ENCODE data around the gene GALNT9. TPM values are rescaled to one million over a fixed set of nuclear protein-coding genes. Genes with fewer than 3 reads are reported as not detected.
"Not testable (repeated sequence)": the region's sequence is repeated elsewhere in the genome, so short reads cannot be mapped to it uniquely, and the experiment has no call there.

GALNT9 gene
- total RNA-seq, 1 experiment from 2014 or later = not detected

DNA sequence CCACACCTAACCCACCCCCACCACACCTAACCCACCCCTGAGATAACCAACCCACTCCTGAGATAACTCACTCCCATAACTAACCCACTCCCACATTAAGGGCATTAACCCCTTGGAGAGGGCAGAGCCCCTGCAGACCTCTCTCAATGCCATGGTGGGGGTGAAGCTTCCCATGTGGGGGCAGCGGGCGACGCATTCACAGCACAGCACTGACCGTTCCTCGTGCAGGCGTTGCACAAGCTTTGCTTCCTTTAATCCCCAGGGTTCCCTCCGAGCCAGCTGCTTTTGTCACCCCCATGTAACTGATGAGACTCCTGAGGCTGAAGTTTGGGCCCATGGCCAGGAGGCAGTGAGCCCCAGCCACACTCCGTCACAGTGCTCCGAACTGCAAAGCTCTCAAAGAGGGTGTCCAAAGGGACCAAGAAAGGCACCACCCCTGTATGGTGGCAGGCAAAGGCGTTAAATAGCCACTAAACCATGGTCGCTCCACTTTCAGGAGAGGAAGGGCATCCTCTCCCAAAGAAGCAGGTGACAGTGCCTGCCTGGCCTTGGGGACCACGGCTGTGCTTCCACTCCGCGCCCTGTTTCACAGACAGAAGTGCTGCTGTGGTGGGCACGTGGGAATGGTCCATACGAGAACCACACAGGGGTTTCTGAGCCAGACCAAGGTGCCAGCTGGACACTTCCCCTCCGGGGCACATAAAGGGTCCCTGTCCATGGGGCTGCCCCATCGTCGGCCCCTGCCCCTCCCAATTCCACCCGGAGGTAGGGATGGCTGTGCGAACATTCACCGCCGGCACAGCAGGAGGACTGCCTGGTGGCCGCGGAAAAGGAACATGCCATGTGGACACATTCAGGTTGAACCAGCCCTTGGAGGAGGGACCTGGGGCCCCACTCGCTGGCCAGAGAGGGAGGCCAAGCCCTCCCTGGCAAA, 28.3 kb downstream of the GALNT9 start:
- no peak for DNase-seq (ENCODE audit: extremely low read depth, low read depth)

DNA sequence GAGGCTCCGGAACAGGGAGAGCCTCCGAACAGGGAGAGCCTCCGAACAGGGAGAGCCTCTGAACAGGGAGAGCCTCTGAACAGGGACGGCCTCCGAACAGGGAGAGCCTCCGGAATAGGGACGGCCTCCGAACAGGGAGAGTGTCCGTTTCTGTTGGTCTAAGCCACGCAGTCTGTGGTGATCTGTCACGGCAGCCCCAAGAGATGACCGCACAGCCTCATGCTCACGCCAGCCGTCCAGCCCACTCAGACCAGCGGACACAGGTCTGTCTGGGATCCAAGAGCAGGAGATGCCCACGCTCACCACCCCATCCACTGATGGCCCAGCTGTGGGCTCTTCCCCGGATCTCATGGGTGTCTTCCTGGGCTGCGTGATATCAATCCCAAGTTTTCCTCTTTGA, 33.3 kb downstream of the GALNT9 start:
- no peak for DNase-seq (ENCODE audit: extremely low read depth, low read depth)

DNA sequence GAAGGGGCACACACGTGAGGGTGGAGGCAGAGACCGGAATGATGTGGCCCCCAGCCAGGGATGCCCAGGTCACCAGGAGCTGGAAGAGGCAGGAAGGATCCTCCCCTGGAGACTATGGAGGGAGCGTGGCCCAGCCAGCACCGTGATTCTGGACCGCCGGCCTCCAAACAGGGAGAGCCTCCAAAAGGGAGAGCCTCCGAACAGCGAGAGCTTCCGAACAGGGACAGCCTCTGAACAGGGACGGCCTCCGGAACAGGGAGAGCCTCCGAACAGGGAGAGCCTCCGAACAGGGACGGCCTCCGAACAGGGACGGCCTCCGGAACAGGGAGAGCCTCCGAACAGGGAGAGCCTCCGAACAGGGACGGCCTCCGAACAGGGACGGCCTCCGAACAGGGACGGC, 33.8 kb downstream of the GALNT9 start:
- not testable (repeated sequence) for DNase-seq (ENCODE audit: extremely low read depth, low read depth)

DNA sequence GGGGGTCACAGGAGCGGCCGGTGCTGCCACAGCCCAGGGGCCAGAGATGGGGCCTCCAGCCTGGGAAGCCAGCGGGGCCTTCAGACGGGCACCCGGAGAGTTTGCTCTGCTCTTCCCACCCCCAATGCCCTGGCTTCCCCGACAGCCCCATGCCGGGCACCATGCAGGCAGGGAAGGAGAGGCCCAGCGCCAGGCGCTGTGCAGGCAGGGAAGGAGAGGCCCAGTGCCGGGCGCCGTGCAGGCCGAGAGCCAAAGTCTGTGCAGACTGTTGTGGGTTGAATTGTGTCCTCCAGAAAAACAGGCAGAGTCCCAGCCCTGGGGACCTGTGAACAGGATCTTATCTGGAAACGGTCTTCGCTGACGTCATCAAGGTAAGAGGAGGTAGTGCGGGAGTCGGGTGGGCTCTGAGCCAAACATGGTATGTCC, 34.3 kb downstream of the GALNT9 start:
- DNase-seq (ENCODE audit: extremely low read depth, low read depth) = no peak

DNA sequence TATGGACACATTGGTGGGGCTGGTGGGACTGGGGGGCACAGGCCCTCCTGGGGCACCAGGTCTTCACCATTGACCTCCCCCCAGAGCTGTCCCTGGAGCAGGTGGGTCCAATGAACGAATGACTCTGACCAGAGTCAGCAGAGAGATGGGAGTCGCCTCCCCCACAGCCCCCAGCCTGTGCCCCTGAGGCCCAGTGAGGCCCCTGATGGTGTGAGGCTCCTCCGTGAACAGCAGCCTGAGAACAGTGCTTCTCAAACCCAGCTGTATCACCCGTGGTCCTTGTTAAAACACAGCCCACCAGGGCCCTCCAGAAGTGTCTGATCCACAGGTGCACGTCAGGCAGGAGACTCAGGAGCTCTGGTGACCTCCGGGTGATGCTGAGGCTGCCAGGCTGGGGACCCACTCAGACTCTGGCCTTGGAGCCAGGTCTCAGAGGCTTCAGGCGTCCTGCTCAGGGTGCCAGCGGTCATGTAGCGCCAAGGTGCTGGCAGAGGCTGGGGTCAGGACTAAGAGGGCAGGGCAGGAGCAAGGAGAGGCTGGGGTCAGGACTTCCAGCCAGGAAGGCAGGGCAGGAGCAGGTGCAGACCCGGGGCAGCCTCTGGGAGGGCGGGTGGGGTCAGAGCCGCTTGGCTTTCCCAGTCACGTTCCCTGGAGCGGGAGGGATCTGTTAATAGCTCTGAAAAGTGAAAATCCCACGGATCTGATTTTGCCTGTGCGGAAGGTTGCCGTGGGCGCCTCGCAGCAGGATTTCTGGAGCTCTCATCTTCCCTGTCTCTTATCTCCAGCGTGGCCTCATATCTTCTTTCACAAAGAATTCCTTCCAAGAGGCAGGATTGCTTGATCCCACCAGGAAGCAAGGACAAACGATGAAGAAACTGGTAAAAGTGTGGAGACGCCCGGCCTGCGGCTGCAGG, 35.0 kb downstream of the GALNT9 start:
- DNase-seq (ENCODE audit: extremely low read depth, low read depth) = no peak

DNA sequence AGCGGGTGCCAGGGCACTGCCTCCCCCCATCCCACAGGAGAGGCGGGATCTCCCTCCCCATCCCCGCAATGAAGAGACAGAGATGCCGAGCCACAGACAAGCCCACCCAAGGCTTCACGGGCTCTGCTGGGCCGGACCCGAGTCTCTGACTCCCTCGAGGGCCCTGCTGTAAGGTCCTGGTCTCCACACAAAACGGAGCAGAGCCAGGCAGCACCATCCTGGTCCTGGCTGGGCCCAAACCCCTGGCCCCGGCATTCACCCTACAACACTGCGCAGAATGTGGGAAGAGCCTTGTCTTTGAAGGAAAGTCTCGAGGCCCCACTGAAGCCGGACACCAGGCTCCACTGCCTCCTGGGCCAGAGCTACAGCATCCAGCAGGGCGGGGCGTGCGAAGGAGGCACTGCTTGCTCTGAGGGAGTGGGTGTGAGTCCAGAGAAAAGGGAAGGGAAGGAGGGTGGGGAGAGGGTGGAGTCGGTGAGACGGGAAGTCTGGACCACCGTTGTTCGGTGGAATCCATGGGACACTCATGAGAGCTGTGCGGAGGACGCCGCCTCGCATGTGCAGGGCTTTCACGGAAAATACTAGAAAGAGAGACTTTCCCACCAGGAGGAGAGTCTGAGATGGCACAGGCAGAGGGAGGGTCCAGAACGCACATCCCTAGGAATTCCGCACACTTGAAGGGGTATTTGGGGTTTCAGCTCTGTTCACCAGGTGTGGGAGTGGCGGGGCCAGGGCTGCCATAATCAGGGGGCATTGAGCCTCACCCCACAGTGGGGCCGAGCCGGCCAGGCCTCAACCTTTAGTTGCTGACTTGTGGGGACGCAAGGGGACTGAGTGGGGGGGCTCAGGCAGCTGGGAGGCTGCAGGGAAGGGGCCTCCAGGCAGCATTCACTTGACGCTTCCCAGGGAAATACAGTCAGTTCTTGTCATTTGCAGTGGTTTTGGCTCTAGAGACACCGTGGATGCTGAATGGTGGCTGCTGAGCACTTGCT, 36.8 kb downstream of the GALNT9 start:
- DNase-seq (ENCODE audit: extremely low read depth, low read depth) = no peak

DNA sequence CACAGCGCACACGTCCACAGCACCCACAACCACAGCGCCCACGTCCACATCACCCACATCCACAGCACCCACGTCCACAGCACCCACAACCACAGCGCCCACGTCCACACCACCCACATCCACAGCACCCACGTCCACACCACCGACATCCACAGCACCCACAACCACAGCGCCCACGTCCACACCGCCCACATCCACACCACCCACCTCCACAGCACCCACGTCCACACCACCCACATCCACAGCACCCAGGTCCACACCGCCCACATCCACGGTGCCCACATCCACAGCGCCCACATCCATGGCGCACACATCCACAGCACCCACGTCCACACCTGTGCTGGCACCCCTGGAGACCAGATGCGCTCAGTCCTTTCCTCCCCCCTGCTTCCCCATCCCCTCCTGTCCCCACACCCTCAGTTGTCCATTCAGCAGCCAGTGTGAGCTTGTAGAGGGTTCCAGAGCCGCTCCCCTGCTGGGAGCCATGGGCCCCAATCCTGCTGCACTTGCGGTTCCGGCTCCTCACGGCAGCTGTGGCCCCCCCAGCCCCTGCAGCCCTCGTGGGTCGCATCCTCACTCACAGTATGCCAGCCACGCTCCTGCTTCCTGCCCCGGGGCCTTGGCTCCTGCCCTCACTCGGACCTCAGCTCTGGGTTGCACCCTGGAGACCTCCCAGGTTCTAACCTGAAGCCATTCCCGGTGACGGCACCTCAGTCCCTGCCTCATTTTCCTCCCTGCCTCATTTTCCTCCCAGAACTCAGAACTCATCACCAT, 37.8 kb downstream of the GALNT9 start:
- no peak for DNase-seq (ENCODE audit: extremely low read depth, low read depth)

DNA sequence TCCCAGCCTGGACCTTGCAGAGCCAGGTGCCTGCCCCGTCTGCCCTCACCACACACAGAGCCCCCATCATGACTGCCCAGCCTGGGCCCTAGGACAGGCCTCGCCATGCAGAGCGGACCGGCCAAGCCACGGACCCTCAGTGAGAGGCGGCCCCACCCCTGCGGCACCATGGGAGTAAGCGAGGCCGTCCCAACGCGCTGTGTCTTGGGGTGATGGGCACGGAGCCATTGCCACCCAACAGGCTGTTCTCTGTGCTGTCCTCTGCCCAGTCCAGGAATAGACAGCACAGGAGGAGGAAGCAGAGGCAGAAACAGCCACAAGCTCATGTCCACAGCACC, 39.2 kb downstream of the GALNT9 start:
- DNase-seq (ENCODE audit: extremely low read depth, low read depth) = no peak

DNA sequence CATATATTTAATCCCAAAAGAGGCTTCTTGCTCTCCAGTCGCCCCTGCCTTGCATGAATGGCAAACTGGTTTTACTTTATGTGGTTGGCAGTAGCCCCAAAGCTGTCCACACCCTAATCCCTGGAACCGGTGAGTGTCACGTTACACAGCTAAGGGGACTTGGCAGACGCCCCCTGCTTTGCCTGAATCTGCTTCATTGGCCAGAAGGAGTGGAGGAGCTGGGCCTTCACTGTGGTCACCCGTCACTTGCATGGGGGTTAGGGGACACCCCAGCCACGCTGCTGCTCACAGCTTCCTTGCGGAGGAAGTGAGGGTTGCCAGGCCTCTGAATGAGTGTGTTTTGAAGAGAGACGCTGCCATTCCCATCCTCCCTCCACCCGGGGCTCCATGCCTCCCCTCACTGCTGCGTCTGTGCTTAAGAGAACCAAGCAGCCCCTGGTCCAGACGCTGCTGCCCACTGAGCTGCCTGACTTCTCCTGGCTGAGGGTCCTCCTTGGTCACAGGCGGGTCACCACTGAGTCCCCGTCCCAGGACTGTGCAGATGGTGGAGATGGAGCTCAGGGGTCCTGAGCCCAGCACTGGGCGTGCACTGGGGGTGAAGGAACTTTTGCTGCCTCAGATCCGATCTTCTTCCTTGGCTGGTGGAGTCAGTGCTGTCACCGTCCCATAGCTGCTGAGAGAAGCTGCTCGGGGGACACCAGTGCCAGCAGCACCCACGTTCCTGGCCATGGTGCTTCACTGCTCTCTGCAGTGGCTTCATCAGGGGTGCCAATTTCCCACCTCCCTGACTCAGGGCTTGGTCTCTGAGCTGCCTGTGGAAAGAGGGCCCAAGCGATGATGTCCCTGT, 39.8 kb downstream of the GALNT9 start:
- no peak for DNase-seq (ENCODE audit: extremely low read depth, low read depth)

DNA sequence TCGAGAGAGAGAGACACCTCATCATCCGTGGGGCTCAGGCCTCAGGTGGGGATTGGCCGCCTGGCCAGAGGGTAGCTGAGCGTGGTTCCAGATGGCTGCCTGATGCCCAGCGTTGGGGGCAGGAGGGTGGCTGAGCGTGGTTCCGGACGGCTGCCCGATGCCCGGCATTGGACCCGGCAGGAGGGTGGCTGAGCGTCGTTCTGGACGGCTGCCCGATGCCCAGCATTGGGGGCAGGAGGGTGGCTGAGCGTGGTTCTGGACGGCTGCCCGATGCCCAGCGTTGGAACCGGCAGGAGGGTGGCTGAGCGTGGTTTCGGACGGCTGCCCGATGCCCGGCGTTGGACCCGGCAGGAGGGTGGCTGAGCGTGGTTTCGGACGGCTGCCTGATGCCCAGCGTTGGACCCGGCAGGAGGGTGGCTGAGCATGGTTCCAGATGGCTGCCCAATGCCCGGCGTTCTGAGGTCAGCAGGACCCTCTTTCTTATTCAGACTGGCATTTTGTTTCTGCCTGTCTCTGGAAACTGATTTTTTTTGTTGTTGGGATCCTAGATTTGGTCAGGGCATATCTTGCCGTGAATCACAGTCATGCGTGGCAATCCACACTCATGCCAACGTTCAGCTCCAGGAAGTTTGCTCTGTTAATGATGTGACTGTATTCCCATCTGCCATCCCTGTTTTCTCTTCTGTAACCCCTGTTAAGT, 40.7 kb downstream of the GALNT9 start:
- no peak for DNase-seq (ENCODE audit: extremely low read depth, low read depth)

DNA sequence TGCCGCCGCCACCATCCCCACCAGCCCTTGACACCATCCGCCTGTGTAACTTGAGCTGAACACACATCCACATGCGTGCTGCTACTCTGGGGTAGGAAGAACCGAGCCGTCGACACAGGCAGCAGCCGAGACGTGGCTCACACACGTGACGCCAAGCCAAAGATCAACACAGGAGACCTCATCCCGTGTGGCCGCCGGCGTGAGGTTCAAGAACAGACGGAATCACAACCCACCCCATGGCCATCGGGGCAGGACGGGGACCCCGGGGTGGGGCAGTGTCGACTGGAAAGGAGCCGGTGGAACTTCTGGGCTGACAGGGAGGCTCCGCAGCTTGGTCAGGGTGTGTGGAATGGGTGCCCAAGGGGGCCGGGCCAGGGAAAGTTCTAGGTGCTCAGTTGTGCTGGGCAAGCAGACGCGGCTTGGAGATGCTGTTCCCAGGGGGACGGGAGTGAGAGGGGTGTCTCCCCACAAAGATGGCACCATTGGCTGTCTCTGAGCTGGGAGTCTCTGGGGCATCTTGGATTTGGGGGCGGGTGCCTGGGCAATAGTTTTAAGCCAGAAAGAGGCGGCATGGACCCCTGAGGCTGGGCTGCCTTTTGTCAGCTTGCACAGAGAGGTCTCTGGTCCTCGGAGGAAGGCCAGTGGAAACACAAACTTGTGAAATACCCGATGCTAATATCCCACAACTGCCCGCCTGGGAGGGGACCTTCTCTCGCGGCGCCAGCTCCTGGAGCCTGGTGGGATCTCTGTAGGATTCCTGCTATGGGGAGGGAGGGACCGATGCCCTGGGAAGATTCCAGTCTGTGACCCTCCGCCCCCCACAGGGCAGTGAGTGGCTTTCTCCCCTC, 41.8 kb downstream of the GALNT9 start:
- no peak for DNase-seq (ENCODE audit: extremely low read depth, low read depth)

DNA sequence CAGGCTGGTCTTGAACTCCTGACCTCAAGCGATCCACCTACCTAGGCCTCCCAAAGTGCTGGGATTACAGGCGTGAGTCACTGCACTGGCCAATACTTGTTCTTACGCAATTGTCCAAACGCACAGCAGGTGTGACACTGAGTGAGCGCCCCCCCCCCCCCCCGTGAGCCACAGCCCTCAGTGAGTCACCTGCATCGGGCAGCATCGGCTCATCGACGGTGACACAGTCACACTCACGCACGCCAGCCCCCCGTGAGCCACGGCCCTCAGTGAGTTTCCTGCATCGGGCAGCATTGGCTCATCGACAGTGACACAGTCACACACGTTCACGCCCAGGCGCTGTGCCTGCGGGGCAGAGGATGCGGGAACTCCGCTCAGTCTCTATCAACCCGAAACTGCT, 42.5 kb downstream of the GALNT9 start:
- peak; percentile 18 for DNase-seq (ENCODE audit: extremely low read depth, low read depth)

DNA sequence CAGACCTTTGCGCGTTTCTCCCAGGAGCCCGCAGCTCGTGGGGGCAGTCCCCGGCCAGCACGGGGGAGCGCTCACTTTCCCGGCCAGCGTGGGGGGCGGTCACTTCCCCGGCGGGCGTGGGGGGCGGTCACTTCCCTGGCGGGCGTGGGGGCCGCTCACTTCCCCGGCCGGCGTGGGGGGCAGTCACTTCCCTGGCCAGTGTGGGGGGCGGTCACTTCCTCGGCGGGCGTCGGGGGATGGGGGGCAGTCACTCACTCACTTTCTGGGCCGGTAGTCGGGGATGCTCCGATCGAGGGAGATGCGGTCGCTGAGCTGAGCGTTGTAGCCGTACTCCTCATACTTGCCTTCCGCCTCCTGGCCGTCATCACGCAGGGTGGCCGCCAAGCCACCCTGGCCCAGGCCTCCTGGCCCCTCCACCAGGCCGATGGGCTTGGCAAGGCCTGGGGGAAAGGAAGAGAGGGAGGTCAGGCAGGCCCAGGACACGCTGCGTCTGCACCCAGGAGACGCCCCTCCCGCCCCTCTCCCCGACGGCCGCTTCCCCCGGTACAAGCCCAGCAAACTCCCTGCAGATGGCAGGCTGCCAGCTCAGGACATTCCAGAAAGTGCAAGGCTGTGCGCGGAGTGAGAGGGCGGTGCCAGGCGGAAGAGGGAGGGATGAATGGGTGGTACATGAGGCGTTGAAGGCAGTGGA, 43.3 kb downstream of the GALNT9 start:
- peak; percentile 54 for DNase-seq (ENCODE audit: extremely low read depth, low read depth)

DNA sequence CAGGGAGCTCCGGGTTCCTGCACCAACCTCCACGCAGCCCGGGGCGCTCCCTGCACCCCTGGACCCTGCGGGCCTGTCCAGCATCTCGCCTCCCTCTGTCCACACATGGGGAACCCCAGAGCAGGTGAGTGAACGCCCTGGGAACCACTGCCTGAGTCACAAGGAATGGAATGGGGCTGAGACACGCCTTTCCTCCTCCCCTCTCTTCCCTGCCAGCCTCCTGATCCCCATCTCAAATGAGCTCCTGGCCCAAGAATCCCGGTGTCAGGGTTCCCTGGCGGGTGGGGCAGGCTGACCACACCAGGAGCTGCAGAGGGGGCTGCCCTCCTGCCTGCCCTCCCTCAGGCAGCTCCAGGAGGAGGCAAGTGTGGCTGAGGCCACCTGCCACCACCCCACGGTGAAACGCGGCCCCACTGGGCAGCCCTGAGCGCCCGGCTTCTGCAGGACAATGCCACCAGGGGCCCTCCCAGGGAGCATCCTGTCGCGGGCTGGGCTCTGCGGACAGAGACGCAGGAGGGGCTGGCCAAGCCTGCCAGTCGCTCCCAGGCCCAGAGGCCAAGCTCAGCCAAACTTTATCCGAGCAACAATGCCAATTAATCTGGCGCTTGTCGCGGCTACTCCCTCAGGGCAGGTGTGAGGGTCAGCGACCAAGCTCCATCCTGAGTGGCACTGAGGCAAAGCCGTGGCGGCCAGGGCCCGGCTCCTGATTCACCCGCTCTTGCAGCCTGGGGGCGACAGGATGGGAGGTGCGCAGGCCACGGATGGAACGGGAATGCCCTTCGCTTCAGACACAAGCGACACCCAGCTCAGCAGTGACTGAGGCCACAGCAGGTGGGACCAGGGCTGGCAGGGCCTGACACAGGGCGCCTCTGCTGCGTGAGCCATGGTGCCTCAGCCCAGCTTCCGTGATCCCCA, 44.3 kb downstream of the GALNT9 start:
- no peak for DNase-seq (ENCODE audit: extremely low read depth, low read depth)

DNA sequence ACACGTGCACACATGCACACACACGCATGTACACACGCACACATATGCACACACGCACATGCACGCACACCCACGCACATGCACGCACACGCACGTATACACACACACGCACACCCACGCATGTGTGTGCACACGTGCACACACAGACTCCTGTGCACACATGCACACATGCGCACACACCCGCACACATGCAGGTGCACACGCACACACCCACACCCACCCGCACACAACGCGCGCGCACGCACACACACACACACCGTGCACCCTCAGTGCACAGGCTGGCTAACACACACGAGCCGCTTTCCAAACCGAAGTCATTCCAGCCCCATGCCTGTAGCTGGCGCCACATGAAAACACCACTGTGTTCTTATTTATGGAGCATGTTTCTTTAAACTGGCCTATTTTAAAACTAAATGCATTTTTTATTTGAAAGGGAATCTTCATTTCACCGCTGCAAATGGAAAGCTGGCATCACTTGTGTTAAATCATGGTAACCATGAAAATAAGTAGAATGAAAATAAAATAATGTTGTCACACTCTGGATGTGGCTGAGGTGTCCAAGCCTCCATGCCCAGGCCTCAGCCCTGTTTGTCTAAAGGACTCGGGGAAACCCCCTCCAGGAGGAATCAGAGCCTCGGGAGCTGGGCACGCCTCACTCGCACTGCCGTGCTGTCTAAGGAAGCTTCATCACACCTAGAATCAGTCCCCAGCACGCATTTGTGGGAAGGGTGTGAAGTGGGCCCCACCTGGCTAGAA, 45.1 kb downstream of the GALNT9 start:
- peak; percentile 14 for DNase-seq (ENCODE audit: extremely low read depth, low read depth)
